Globus pallidus (tissue), 1 donor: ENCODE data around the gene TIMM8B.
"Not testable (repeated sequence)": the region's sequence is repeated elsewhere in the genome, so short reads cannot be mapped to it uniquely, and the experiment has no call there.

ENCODE experiments used
- DNase-seq: peaks from one replicate; pipeline ENCODE4 v3.0.0-alpha.2; 2015; ENCODE audit warnings: low spot score

TIMM8B gene

GRCh38 chr11:112086422-112087191 is at the start of gene TIMM8B, which contains the start of gene SDHD:
Gene TIMM8B, minus strand, starts transcription at chr11:112086756. Its CDS starts 33 bp downstream, at chr11:112086723.
Gene SDHD, plus strand, starts transcription at chr11:112086873. Its CDS starts 35 bp downstream, at chr11:112086908.
- DNase-seq: peak; percentile 97

GRCh38 chr11:112134473-112134872 is 47.9 kb upstream of the TIMM8B start:
- DNase-seq: no peak

GRCh38 chr11:112132737-112133136 is 46.2 kb upstream of the TIMM8B start:
- no peak for DNase-seq

- DNase-seq: peak; percentile 70
These were observed 43.1 kb upstream of the TIMM8B start for GRCh38 chr11:112129656-112130055.

- DNase-seq: peak; percentile 61
These were observed 42.0 kb upstream of the TIMM8B start for GRCh38 chr11:112128483-112129121.

- DNase-seq: no peak
These were observed 40.5 kb upstream of the TIMM8B start for GRCh38 chr11:112127056-112127455.

- DNase-seq: no peak
These were observed 36.6 kb upstream of the TIMM8B start for GRCh38 chr11:112123129-112123528.

GRCh38 chr11:112121981-112122615 is 35.5 kb upstream of the TIMM8B start:
- no peak for DNase-seq

- DNase-seq: no peak
These were observed 31.6 kb upstream of the TIMM8B start for GRCh38 chr11:112118176-112118575.

- DNase-seq: no peak
These were observed 28.8 kb upstream of the TIMM8B start for GRCh38 chr11:112115386-112115785.

- no peak for DNase-seq
These were observed 27.9 kb upstream of the TIMM8B start for GRCh38 chr11:112114460-112114859.

GRCh38 chr11:112113539-112114457 is 27.2 kb upstream of the TIMM8B start:
- DNase-seq: peak; percentile 73

- no peak for DNase-seq
These were observed 19.5 kb upstream of the TIMM8B start for GRCh38 chr11:112106070-112106469.

GRCh38 chr11:112103446-112103845 is 16.9 kb upstream of the TIMM8B start:
- no peak for DNase-seq

- DNase-seq: no peak
These were observed 13.9 kb upstream of the TIMM8B start for GRCh38 chr11:112100462-112100861.

GRCh38 chr11:112097734-112098528 is 11.4 kb upstream of the TIMM8B start:
- no peak for DNase-seq

- DNase-seq: no peak
These were observed 9.6 kb upstream of the TIMM8B start for GRCh38 chr11:112096194-112096593.

GRCh38 chr11:112095302-112095701 is 8.7 kb upstream of the TIMM8B start:
- not testable (repeated sequence) for DNase-seq

GRCh38 chr11:112087212-112087611 is 656 bp upstream of the TIMM8B start:
- DNase-seq: no peak

- no peak for DNase-seq
These were observed 634 bp downstream of the TIMM8B start for GRCh38 chr11:112085822-112086421.

GRCh38 chr11:112082729-112083128 is 3.8 kb downstream of the TIMM8B start:
- no peak for DNase-seq
